HG03066 (cell line): ENCODE results near the gene DAPK2.

Experiments used
- ATAC-seq: cut with Tn5 transposase; IDR thresholded peaks from one replicate; pipeline ENCODE4 v1.9.1; 2021; ENCODE audit warnings: low read depth; ENCODE audit not compliant: unreplicated experiment

DAPK2 gene

DNA sequence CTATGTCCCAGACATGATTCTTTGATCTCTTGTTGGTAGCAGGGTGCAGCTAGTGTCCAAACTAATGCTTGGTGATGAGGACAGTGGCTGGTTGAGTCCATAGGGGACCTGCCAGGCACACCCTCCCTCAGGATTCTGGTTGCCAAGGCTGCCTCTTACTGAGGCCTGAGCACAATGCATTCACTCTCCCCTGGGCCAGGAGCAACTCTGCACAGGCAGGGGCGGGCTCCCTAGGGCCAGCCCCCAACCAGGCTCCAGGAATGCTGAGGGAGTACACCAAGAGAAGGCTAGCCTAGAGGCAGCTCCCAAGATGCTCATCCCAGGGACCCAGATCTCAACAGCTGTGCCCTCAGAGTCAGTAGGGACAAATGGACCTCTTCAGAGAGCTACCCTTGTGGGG lies 166.3 kb downstream of the DAPK2 start:
- ATAC-seq = no peak

DNA sequence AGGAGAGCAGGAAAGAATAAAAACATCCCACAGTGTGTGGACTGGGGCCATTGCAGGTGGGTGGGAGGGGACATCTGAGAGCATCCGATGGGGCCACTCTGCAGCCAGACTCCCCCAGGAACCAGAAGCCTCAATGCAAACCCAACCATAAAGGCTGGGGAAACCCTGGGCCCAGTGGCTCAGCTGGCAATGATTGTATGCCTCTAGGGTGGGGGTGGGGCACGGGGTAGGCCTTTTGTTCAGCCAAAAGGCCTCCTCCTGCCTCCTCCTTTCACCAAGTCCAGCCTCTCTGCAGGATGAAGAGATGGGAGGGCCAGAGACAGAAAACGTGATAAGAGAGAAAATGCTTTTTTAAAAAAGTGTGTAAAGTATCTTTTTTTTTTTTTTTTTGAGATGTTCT lies 167.1 kb downstream of the DAPK2 start:
- no peak for ATAC-seq

DNA sequence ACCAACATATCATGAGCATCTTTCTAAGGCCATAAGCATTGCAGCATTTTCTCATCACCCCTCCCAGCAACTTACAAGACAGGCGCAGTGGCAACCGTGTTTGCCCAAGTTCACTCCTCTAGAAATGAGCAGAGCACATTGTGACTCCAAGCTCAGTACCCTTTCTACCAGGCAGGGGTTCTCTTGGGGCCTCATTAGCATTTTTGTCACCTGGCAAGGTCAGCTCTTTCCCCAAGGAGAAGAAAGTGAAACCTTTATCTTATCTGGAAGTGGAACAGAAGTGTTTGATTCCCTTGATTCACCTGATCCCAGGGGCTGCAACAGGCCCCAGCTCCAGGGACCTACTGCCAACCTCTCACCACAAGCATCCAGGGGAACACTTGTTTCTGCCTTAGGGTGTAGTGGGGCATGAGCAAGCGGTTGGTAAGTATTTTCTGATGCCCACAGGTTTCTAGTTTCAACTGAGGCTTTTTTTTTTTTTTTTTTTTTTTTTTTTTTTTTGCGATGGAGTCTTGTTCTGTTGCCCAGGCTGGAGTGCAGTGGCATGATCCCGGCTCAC lies 168.5 kb downstream of the DAPK2 start:
- no peak for ATAC-seq

DNA sequence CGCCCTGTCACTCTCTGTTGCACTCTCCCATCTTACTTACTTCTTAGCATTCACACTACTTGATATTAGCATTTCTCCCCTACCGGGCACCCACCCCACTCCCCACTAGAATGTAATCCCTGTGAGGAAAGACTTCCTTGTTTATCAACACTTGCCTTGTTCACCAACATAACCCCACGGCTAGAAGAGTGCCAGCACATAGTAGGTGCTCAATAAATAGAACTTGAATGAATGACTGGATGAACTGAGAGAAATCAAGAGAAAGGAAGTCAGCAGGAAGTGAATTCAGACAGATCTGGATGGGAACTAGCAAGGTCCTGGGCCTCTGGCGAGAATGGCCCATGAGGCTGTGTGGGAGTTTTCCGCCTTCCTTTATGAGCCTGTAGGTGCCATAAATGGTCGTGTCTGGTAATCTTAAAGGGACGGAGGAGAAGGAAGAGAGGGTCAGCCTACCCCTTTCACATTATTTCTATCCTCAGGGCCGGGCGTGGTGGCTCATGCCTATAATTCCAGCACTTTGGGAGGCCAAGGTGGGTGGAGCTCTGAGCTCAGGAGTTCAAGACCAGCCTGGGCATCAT lies 170.1 kb downstream of the DAPK2 start:
- no peak for ATAC-seq

DNA sequence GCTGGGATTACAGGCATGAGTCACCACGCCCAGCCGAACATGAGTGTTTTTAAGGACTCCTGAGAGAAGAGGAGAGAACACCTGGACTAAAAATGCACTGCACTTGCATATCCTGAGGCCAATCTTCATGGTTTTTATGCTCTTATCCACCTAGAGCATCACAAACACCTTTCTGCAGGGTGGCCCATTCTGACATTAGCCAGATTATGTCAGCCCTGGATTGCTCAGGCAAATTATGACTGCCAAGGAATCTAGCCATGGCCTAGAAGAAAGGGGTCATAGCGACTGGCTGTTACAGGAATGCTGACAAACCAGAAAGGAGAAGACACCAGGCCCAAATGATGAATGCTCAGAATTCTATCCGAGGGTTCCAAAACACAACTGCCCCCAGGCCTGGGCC lies 171.7 kb downstream of the DAPK2 start:
- no peak for ATAC-seq

DNA sequence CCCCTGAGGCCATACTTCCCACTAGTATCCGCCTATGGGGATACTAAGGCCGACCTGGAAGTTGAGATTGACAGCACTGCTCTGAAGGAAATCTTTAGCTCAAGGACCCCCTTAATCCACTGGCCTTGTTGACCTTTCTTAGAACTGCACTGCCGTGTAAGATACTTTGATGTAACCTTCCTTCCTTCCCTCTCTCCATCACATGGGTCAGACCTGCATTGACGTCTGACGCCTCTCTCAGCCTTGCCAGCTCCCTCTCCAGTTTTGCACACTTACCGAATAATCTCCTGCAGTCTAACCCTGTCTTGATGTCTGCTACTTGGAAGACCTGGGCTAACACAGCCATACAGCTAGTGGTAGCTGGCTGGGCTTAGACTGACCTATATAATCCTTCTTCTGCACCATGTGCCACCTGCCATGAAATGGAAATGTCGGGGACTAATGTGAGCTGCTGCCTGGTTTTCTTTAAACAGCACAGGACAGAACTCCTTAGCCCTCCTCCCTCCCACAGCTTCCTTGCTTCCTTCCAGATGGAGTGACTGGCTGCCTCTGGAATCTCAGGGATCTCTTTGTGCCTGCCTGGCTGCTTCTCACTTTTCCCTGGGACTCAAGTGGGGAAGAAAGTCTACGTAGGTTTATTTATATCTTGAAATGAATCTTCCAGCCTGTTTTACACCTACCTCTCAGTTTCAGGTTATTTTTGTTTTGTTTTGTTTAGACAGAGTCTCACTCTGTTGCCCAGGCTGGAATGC lies 173.3 kb downstream of the DAPK2 start:
- no peak for ATAC-seq

DNA sequence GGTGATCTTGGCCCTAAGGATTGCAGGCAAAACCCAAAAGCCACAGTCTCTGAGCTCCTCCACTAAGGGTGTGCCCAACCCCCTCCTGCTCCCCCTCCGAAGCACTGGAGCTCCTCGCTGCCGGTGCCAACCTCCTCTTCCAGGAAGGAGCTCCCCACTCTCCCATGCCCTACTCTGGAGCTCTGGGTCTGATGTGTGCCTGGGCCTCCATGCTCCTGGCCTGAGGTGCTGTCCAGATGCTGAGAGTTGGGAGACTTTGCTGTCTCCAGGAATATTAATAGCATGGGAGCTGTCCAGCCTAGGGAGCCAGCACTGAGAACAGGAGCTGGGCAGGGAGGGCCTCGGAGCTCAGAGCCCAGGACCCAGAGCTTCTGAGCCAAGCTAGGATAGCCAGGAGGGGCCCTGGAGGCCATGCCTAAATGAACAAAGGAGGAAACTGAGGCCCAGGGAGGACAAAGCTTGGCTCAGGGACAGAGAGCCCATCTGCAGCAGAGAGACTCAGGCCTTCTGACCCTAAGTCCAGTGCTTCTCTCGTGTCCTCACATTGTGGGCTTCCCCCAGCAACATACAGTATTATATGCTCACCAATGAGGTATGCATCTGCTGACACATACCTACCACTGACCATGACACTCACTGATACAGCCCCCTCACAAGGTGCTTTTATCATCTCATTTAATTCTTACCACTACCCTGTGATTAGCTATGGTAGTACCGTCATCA lies 175.6 kb downstream of the DAPK2 start:
- no peak for ATAC-seq

DNA sequence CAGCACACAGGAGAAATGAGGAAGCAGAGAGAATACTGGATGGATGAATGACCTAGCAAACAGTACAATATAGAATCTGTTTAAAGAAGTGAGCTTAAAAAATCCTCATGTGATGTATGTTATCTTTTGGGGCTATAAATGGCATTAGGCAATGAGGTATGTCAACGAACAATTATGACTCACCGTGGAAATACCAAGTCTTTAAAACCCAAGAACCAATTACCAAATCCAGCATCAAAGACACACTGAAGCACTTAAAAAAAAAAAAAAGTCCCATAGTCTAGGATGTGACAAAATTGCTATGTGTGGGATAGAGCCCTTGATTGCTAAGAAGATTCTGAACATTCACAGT lies 176.3 kb downstream of the DAPK2 start:
- no peak for ATAC-seq

DNA sequence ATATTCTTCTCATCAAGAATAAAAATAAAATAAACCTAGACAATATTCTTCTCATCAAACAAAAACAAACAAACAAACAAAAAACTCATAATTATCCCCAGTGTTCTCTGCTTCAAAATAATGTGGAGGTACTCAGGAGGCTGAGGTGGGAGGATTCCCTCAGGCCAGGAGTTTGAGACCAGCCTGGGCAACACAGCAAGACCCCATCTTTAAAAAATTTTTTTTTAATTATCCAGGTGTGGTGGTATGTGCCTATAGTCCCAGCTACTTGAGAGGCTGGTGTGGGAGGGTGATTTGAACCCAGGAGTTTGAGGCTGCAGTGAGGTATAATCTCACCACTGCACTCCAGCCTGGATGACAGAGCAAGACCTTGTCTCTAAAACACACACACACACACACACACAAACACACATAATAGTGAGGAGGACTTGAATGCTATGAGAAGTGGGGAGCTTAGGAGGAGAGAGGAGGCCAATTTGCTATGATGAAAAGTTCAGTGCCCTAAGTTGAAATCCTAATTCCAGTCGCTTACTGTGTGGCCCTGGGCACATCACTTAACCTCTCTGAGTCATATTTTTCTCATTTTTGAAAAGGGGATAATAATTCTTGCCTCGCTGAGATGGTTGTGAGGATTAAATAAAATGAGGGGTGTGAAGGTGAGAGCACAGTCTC lies 176.8 kb downstream of the DAPK2 start:
- ATAC-seq = no peak

DNA sequence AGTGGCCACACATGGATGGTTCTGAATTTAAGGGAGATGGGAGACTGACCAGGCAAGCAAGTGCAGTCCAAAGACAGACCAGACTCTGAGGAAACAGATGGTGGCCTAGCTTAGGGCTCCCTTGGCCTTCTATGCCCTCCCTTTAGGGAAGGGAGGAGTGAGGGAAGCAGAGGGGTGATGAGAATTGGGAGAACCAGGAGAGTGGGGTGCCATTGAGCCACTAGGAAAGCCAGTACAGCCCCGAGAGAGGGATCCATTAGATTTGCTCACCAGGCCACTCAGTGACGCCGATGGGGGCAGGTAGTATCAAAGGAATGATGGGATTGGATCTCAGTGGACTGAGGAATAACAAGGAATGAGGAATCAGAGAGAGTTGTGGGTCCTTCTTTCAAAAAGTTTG lies 182.1 kb downstream of the DAPK2 start:
- ATAC-seq = no peak

DNA sequence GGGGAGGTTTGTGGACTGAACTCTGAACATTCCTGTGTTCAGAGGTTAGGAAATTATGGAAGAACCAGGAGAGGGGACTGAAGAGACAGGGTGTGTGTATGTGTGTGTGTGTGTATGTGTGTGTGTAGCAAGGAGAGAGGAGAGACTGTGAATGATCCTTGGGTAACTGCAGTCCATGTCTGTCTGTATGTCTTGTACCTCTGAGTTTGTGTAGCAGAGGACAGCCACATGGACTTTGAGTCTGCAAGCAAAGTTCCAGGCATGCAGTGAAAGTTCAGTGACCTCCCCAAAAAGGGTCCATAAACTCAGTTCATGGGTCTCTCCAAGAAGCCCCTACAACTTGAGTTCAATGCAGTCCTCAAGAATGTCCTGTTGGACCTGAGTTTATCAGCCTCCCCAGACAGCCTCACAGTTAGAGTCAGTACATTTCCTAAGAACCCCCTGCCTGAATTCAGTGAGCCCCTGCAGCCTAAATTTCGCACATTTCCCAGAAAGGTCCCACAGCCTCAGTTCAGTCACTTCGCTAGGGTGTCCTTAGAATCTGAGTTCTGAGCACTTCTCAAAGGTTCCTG lies 184.3 kb downstream of the DAPK2 start:
- ATAC-seq = no peak

DNA sequence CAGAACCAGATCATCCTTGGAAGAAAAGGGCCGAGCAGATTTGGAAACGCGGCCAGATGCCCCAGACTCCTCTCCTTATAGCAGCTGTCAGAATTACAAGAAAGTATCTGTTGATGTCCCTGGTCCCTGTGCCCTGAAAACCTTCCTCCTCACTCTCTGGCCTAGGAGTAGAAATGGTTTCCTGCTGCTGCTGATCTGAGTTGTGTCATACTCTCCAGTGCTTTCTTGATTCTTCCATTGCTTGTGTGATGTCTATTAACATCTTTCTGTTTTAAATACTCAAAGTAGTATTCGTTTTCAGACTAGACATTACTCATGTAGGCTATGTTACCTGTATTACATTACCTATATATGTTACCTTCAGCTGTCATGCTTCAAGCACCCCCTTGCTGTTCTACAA lies 185.7 kb downstream of the DAPK2 start:
- ATAC-seq = no peak

DNA sequence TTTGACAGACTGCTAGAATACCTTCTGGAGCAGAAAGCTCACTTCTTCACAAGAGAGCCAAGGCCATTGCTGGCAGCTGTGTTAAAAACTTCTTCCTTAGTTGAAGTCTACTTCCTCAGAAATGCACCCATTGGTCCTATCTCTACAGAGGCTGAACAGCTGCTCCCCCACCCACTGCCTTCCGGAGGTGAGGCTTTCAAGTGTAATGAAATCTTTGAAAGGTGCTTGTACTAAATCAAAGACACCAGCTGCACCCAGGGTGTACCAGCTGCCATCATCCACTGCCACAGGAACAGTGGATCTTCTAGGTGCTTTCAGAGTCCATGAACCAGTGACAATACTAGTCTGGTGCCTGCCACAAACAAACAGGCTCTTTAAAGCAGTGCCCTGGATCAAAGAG lies 186.1 kb downstream of the DAPK2 start:
- ATAC-seq = no peak

DNA sequence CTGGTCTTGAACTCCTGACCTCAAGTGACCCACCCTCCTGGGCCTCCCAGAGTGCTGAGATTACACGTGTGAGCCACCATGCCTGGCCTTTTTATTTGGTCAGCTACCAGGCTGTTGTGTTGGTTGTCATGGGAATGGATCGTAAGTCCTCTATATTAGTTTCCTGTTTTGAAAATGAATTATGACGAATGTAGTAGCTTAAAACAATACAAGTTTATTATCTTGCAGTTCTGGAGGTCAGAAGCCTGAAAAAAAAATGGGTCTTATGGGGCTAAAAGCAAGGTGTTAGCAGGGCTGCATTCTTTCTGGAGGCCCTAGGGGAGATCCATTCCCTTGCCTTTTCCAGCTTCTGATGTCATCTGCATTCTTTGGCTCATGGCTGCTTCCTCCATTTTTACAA lies 187.4 kb downstream of the DAPK2 start:
- no peak for ATAC-seq

DNA sequence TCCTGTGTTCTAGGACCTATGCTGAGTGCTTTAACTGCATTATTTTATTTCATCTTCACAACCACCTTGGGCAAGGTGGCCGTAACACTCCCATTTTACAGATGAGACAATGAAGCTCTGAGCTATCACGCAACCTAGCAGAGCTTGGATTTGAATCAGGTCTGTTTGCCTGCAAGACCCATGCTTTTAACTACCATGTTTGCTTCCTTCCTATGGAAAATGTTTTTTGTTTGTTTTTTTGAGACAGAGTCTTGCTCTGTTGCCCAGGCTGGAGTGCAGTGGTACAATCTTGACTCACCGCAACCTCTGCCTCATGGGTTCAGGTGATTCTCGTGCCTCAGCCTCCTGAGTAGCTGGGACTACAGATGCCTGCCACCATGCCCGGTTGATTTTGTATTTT lies 187.8 kb downstream of the DAPK2 start:
- ATAC-seq = no peak

DNA sequence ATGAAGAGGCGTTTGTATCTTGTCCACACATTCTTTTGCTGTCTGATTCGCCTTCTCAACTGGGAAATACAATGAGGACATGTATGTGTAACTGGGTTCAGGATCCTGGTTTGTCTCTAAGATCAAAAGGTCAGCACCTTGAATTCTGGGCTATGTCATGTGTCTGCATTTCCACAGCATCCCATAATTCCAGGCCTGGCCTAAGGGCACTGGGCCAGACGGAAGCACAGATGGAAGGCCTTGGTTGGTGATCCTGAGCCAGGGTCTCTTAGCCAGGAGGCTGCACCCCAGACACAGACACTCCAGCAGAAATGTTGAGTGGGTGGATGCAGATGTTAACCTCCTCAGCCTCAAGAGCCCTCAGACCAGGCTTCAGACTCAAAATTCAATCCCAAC lies 188.8 kb downstream of the DAPK2 start:
- ATAC-seq = no peak
